Measurements from ENCODE around the gene BCAT1.

DNA sequence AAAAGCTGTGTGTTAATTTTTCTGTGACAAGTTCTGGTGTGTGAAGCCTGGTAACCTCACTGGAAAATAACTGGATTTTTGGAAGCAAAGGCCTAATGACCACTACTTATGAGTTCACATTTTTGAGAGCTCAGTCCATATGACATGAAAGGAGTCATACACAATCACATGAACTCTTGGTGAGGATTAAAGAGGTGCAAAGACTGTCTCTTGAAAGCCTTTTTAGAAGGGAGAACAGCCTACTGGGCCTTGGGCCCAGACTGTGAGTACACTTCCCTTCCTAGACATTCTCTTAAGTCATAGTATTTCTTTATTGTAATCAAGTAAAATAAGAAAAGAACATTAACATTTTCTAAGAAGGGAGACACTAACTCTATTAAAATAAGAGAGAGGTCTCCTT, 176.1 kb downstream of the BCAT1 start:
- TF ChIP-seq, protein P1, sequence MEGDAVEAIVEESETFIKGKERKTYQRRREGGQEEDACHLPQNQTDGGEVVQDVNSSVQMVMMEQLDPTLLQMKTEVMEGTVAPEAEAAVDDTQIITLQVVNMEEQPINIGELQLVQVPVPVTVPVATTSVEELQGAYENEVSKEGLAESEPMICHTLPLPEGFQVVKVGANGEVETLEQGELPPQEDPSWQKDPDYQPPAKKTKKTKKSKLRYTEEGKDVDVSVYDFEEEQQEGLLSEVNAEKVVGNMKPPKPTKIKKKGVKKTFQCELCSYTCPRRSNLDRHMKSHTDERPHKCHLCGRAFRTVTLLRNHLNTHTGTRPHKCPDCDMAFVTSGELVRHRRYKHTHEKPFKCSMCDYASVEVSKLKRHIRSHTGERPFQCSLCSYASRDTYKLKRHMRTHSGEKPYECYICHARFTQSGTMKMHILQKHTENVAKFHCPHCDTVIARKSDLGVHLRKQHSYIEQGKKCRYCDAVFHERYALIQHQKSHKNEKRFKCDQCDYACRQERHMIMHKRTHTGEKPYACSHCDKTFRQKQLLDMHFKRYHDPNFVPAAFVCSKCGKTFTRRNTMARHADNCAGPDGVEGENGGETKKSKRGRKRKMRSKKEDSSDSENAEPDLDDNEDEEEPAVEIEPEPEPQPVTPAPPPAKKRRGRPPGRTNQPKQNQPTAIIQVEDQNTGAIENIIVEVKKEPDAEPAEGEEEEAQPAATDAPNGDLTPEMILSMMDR (conservative IDR thresholded peaks at IDR 0.05): no peak
- TF ChIP-seq ZFX (IDR thresholded peaks at IDR 0.05): no peak
